Urothelium cell line (cell line): ENCODE measurements around the gene CHAD.
"Not testable (repeated sequence)": the region's sequence is repeated elsewhere in the genome, so short reads cannot be mapped to it uniquely, and the experiment has no call there.

ENCODE experiments used
- DNase-seq: peaks from one replicate; pipeline ENCODE4 v3.0.0; 2011; ENCODE audit warnings: low spot score, mixed read lengths
- FAIRE-seq: peaks from 2 replicates; lab custom pipeline; 2011; peaks lifted over from hg19 to GRCh38; lab: Jason Lieb, UNC

CHAD gene

DNA sequence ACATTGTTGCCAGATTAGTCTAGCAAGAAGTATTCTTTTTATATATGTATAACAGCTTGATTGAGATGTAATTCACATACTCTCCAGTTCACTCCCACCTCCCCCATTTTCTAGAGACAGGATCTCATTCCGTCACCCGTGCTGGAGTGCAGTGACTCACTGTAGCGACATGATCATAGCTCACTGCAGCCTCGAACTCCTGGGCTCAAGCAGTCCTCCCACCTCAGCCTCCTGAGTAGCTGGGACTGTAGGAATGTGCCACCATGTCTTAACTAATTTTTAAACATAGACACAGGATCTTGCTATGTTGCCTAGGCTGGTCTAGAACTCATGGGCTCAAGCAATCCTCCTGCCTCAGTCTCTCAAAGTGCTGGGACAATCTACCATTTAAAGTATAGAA lies 6.7 kb upstream of the CHAD start:
- no peak for DNase-seq

DNA sequence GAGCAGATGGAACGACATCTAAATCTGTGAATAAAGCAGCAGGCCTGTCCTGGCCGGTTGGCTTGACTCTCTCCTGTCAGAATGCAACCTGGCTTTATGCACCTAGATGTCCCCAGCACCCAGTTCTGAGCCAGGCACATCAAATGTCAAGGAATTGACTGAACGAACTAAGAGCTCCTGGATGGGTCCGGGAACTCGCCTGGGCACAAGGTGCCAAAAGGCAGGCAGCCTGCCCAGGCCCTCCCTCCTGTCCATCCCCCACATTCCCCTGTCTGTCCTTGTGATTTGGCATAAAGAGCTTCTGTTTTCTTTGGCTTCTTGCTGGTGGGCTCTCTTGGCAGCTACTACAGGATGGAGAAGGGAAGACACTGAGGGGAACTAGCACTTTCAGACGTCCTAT lies 5.8 kb upstream of the CHAD start:
- no peak for FAIRE-seq
- DNase-seq = no peak

More for the DNA sequence above, 6.7 kb upstream of the CHAD start:
- no peak for FAIRE-seq

DNA sequence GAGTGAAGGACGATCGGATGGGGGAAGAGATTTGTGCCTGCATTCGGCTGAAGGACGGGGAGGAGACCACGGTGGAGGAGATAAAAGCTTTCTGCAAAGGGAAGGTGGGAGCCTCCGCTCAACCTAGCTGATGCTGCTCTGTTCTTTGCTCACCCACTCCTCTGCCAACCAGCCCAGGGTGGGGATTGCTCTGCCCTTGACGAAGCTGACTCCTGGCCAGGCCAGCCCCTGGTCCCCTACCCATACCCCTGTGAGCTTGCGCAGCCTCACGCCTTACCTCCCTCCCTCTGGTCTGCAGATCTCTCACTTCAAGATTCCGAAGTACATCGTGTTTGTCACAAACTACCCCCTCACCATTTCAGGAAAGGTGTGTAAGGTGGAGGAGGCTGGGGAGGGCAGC lies 5.2 kb upstream of the CHAD start:
- DNase-seq (no peak), FAIRE-seq (no peak)

DNA sequence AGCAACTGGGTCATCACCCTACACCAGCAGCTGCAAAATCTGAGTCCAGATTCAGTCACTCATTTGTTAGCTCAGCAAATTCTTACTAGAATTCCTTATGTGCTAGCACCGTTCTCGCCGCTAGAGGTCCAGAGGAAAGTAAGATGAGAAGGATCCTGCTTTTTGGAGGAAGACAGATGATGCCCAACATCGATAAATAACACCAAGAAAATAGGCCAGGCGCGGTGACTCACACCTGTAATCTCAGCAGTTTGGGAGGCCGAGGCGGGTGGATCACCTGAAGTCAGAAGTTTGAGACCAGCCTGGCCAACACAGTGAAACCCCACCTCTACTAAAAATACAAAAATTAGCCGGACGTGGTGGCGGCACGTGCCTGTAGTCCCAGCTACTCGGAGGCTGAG lies 4.1 kb upstream of the CHAD start:
- not testable (repeated sequence) for FAIRE-seq
- DNase-seq = peak; percentile 35

DNA sequence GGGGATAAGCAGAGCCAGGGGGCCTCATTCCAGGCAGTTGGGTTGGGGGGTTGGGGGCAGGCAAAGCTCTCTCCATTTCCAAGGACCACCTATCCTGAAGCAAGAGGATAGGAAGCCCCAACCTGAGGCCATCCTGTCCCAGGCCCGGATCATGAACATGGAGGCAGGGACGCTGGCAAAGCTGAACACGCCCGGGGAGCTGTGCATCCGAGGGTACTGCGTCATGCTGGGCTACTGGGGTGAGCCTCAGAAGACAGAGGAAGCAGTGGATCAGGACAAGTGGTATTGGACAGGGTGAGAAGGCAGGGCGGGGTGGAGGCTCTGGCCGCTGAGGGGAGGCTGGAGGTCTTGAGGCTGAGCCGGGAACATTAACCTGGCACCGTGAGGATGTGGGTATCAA lies 3.6 kb upstream of the CHAD start:
- DNase-seq = no peak
- no peak for FAIRE-seq

DNA sequence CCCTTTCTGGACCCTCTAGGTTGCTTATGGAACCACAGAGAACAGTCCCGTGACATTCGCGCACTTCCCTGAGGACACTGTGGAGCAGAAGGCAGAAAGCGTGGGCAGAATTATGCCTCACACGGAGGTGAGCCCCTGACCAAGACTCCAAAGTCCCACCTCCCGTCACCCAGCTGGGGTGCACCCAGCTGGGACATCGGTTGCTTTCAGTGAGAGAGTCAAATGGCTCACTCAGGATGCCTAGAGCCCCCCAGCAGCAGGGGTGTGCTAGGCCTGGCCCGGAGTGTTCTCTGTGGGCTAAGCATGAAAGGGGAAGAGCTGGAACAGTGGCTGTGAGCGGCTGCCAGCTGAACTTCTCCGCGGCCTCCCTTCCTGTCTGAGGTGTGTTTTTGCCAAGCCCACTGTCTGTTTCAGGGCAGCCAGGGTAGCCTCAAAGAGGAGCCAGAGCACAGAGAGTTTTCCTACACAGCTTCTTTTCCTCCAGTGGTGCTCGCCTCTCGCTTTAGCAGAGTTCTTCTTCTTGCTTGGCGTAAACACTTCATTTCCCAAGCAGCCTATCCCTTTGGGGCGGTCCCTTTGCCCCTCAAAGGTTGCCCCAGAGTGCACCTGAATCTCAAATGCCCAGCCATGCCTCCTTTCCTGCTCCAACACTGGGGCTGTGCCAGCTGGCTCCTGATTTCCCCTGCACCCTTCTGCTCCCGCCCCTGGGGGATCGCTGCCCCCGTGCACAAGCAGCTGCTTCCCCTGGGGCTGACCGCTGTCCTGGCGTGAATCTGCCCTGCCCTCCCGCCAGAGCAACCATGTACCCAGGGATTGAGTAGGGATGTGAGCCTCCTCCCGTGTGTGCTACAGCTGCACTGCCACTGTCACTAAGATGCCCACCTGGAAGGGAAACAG lies 2.6 kb upstream of the CHAD start:
- DNase-seq (no peak), FAIRE-seq (no peak)

DNA sequence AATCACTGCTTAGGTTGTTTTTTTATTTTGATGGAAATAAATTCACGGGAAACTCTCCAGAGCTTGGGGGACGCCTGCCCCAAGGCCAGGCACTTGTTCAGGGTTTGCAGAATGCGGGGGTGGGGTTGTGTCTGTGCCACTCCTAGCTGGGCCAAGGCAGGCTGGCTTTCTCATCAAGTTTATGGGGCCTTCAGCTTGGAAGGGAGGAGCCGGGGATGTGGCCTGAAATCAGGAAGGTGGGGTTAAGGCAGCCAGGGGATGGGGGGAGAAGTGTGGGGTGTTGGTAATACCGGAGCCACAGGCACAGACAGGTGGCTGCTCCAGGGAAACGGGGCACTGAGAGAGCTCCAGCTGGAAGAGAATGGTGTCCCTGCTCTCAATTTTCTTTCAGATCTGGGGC lies 1.7 kb upstream of the CHAD start:
- FAIRE-seq (no peak), DNase-seq (no peak)

DNA sequence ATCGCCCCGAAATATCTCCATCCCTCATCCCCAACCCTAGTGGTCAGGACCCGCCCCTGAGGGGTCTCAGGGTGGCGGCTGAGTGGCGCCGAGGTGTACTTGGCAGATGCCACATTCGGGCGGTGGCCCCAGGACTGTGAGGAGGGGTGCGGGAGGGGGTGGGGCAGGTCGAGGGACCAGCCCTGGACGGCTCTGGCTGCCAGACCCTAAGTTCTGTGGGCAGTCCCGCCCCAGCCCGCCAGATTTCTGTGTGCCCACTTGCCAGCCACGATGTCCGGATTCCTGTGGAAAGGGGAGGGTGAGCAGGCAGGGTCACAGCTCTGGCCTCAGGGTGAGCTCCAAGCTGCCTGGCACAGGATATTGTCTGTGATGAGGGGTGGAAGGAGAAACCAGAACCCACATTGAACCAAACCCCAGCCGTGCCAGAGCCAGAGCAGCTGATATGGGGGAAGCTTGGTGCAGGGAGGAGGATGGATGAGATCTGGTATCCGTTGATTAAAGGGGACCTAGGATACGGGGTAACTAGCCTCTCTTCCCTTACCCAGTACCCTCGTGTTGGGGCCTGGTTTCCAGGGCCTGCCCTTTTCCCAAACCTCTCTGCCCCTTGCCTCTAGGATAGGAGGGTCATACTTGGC lies 1.1 kb upstream of the CHAD start:
- no peak for FAIRE-seq
- no peak for DNase-seq

DNA sequence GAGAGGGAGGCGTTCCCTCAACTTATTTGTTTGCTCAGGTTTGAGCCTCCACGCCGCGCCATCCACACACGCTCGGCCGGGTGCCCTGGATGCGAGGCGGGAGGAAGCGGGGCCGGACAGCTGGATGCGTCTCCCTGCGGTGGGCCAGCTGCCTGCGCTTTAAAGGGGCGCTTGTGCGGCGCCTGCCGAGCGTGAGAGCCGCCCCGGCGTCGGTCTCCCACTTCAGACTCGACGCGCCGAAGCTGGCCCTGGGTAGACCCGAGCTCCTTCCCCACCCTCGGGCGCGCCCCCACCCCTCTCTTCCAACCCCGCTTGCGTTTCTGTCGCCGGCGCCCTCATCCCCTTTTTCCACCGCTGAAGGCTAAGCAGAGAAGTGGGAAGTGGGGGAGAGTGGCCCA lies 527 bp upstream of the CHAD start:
- FAIRE-seq (no peak), DNase-seq (no peak)

DNA sequence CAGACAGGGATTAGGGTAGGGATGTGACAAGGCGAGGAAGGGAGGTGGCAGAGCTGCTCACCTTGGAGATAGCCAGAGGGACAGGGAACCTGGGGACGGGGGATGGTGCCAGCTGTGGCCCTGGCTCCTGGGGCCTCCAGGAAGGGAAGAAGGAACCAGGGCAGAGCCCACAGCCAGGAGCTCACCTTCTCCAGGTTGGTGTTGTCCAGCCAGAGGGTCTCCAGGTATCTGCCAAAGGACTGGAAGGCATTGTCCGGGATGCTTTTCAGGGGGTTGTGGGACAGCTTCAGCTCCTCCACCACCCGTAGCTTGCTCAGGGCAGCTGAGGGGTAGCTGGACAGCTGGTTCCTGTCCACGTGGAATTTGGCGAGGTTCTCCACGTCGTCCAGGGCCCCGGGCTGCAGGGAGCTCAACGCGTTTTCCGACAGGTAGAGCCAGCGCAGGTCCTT lies 801 bp downstream of the CHAD start:
- no peak for FAIRE-seq
- no peak for DNase-seq

DNA sequence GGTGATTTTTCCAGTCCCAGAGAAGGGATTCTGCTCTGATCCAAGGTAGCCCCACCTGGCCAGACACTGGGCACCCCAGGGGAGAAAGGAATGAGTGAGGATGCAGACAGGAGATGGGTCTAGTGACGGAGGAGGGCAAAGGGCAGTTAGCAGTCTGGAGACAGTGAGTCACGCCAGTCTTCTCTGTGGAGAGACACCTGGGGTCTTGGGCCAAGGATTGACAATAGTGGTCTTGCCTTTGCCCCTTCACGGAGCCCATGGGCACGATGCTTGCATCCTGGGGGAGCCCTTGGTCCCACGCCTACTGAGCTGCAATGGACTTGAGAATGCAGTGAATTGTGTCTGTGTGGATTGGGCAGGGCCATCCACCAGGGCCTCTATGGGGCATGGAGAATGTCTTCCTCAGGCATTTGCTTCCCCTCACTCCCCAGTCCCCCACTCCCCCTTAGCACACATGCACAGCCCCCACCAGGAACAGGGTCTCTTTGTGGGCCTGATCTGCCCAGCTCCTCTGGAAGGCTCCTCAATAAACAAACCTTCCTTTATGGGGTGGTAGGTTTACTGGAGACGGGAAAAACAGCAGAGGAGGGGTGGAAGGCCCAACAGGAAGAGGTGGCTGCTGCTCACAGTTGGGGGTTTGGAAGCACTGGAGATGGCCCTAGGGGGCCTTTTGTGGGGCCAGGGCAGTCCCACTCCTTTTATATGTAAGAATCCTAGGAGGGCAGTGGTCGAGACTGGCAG lies 1.4 kb downstream of the CHAD start:
- FAIRE-seq (no peak), DNase-seq (no peak)

DNA sequence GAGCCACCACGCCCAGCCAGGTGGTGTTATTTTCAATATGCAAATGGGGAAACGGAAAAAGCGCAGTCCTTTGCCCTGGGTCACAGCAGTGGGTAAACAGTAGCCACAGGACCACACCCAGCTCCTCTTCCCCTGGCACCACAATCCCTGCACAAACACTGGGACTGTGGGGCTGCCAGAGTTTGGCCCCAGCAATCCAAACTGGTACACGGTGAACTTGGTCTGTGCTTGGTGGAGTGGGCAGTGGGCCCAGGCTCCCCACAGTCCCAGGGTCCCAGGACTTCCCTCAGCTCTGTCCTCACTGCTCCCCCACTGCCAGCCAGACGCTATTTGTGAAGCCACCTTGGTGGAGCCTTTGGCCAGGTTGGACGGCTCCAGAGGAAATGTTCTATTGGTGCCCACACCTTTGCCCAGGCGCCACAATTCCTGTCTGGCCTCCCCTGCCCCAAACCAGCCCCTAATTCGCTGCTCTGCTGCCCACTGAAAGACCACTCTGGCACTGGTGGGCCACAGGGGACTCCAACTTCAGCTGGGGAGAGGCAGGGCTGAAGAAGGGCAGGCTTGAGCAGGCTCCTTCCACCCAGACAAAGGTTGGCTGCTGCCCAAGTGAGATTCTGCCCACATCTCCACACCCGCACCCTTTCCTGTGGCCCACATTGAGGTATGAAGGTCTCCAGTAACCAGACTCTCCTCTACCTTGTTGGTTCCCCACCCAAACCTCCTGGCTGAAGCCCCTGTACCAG lies 2.1 kb downstream of the CHAD start:
- DNase-seq (no peak), FAIRE-seq (no peak)

DNA sequence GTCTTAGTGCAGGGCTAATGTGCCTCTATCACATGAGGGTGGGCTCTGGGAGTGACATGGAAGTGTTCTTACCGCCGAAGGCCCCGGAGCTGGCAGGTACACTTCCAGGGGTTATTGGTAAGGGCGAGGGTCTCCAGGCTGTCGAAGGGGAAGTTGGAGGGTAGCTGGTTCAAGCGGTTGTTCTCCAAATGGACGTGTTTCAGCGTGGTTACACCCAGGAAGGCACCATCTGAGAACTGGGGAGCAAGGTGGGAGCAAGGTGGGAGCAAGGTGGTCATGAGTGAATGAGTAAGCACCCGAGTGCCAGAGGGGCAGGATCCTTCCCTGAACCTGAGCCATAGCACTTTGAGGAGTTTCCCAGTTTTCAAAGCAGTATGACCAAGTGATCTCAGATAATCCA lies 3.0 kb downstream of the CHAD start:
- FAIRE-seq (no peak), DNase-seq (no peak)

DNA sequence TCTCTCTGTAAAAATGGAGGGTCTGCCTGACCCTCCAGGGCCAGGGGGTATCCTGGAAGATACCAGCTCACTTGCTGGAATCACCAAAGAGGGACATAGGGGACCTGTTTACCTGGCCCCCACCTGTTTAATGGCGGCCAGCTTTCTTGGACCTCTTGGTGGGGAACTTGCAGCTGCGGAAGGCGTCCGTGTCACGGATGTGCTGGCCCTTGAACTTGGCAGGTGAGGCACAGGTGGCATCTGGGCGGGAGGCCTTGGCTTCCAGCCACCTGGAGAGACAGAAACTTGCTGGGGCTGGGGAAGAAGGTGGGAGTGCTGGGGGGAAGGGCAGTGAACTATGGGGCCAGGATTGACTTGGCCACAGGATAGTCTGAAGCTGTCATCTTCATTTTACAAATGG lies 3.5 kb downstream of the CHAD start:
- DNase-seq (no peak), FAIRE-seq (no peak)

DNA sequence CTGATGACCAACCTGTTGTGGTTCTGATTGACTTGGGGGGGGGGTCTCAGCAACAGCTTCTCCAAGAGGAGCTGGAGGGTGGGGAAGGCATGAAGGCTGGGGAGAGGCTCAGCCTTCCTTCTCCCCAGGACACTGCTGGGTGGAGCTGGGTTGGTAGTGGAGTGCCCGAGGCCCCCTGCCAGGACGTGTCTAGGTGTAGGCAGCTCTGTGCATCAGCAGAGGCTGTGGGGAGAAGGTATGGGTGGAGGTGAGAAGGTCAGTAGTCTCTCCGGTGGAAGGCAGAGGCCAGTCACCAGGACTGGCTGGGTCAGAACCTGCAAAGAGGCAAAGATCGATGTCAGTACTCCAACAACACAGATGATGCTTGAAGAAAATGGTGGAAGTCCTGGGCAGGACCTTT lies 3.9 kb downstream of the CHAD start:
- DNase-seq (no peak), FAIRE-seq (no peak)

DNA sequence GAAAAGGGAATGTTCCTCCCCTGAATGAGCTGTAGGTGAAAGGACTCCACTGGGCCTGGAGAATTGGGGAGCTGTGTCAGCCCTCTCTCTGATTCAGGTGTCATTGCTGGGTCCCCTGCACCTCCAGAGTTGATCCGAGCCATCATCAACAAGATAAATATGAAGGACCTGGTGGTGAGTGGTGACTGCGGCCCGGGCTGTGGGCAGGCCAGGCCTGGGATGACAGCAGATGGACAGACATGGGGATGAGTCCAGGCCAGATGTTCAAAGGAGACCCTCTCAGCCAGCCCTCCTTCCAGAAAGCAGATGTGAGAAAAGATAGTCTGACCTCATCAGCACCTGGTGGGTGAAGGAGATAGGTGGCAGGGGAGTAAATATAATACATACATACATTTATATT lies 4.6 kb downstream of the CHAD start:
- DNase-seq (no peak), FAIRE-seq (no peak)

DNA sequence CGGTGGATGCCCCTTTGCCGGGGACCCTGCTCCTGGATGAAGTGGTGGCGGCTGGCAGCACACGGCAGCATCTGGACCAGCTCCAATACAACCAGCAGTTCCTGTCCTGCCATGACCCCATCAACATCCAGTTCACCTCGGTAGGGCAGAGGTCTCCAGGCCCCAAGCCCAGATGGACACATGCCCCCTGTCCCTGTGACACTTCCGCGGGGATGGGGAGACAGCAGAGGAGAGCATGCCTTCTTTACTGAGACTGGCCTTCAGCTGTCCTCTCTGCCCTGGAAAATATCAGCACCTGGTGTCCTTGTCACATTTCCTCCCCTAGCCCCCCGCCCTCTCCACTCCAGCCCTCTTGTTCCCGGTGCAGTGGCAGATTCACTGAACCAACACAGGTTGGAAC lies 6.2 kb downstream of the CHAD start:
- no peak for DNase-seq
- FAIRE-seq = no peak

DNA sequence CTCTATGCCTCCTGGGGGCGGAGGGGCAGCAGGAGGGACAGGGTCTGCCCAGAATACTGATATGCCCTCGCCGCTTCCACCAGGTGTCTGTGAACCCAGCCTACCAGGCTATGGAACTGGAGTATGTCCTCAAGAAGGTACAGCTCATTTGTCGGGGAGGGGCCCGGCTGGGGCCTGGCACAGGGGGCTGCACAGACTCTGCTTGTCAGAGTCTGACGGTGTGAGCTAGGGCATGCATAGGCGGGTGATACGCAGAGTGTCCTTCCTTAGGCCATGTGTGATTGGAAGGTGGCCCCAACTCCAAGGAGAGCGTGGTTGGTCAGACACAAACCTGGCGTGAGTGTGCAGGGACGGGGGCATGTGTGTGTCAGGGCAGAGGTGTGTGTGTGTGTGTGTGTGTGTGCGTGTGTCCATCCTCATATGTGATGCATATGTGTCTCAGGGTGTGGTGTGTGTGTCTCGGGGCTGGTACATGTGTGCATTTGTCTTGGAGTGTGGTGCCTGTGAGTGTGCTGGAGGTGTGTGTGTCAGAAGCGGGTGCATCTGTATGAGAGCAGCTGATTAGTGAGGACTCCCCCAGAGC lies 7.0 kb downstream of the CHAD start:
- FAIRE-seq = peak; percentile 32
- no peak for DNase-seq

DNA sequence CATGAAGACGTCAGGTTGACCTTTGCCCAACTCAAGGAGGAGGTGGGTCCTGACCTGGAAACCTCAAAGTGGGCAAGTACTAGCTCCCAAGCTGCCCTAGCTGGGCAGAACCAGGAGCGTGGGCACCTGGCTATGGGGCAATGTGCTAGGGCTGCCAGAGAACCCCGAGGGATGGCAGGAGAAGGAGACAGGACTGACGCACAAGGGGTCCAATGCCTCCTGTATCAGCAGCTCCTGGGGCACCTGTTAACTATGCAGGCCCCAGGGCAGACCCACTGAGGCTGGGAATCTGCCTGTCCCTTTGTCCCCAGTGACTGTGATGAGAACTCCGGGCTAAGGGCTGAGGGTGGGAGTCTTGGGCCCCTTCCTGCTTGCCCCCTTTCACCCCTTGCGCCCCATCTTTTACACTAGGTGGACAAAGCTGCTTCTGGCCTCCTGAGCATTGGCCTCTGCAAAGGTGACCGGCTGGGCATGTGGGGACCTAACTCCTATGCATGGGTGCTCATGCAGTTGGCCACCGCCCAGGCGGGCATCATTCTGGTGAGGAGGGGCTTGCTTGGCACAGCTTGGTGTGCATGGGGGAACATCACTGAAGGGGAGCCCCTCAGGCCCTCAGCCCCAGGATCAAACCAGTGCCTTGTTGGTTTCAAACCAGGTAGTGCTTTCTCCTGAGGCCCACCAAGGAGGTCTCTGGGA lies 7.7 kb downstream of the CHAD start:
- FAIRE-seq (no peak), DNase-seq (no peak)

DNA sequence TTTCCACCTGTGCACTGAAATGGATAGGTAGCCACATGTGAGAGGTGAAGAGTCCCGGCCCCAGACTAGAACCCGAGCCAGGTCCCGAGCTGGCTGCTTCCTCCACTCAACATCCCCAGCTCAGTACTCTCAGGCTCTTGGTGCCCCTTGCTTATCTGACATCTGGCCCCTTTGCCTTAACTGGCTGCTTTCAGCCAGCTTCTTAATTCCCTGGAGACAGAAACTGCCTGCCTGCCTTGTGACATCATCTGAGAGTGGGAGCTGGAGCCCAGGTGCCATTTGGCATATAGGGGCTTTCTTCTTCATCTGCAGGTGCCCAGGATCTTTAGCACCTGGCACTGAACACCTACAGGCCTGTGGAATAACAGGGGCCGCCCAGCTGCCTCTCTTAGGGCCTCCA lies 8.9 kb downstream of the CHAD start:
- FAIRE-seq (no peak), DNase-seq (no peak)
